DND-41 (cell line): ENCODE measurements around the gene MTMR2.
"Not testable (repeated sequence)": the region's sequence is repeated elsewhere in the genome, so short reads cannot be mapped to it uniquely, and the experiment has no call there.

Experiments used
- ATAC-seq: fragments of 200-7000 bp; cut with Tn5 transposase; 3 replicates; pipeline ENCODE4 v1.9.1; 2021; ENCODE audit warnings: low read depth; ENCODE audit not compliant: insufficient read depth
- DNase-seq: peaks from one replicate; pipeline ENCODE4 v3.0.0-alpha.2; 2020
- H2AFZ ChIP-seq: 2 replicates; pipeline ENCODE4 v1.6.0; 2012; ENCODE audit warnings: low read depth, low read length
- H3K27ac ChIP-seq: 2 replicates; pipeline ENCODE4 v1.5.1; 2012; ENCODE audit warnings: low read length, inconsistent platforms
- H3K27me3 ChIP-seq: fragments of 200-600 bp; sonication (generic); 2 replicates; pipeline ENCODE4 v1.6.0; 2012; ENCODE audit warnings: low read length, mild to moderate bottlenecking, inconsistent platforms; ENCODE audit not compliant: insufficient read depth, poor library complexity
- H3K36me3 ChIP-seq: 2 replicates; pipeline ENCODE4 v1.5.1; 2012; ENCODE audit warnings: low read length, inconsistent platforms; ENCODE audit not compliant: insufficient read depth
- H3K4me1 ChIP-seq: 2 replicates; pipeline ENCODE4 v1.5.1; 2012; ENCODE audit warnings: mild to moderate bottlenecking, low read length; ENCODE audit not compliant: insufficient read depth
- H3K4me2 ChIP-seq: 2 replicates; pipeline ENCODE4 v1.6.0; 2012; ENCODE audit warnings: mild to moderate bottlenecking, moderate library complexity, low read length, inconsistent platforms; ENCODE audit not compliant: insufficient read depth
- H3K4me3 ChIP-seq, 2 experiments: fragments of 200-600 bp in 1 of 2; shearing (Covaris generic) in 1 of 2; 2 replicates each; pipeline ENCODE4 v1.5.1; 2012 to 2016; ENCODE audit warnings: inconsistent platforms in 2 of 2, low read length in 2 of 2, mild to moderate bottlenecking in 2 of 2, low read depth in 1 of 2, moderate library complexity in 1 of 2
- H3K79me2 ChIP-seq: 2 replicates; pipeline ENCODE4 v1.6.0; 2012; ENCODE audit warnings: low read length, inconsistent platforms; ENCODE audit not compliant: insufficient read depth
- H3K9ac ChIP-seq: 2 replicates; pipeline ENCODE4 v1.6.0; 2012; ENCODE audit warnings: low read depth, mild to moderate bottlenecking, inconsistent platforms, low read length, moderate library complexity
- H3K9me3 ChIP-seq: 2 replicates; pipeline ENCODE4 v1.5.1; 2012; ENCODE audit warnings: low read length, moderate library complexity, mild to moderate bottlenecking, inconsistent platforms; ENCODE audit not compliant: insufficient read depth, severe bottlenecking
- H4K20me1 ChIP-seq: 2 replicates; pipeline ENCODE4 v1.6.0; 2012; ENCODE audit warnings: low read length; ENCODE audit not compliant: insufficient read depth
- CTCF ChIP-seq: IDR thresholded peaks from 2 replicates; pipeline ENCODE4 v1.5.1; 2012; ENCODE audit warnings: borderline replicate concordance, low read length, moderate library complexity, mild to moderate bottlenecking; ENCODE audit not compliant: poor library complexity, severe bottlenecking; ENCODE audit errors: extremely low read depth
- EZH2 ChIP-seq: IDR thresholded peaks from 3 replicates; pipeline ENCODE4 v1.6.1; 2012; ENCODE audit warnings: borderline replicate concordance, low read depth, mild to moderate bottlenecking, moderate library complexity, low read length, inconsistent platforms; ENCODE audit not compliant: severe bottlenecking

MTMR2 gene

GRCh38 chr11:95821640-95822039, 102.3 kb downstream of the MTMR2 start:
- H3K27me3 ChIP-seq = no peaks in the 10 kb centered on the region
- TF ChIP-seq CTCF (no peak), EZH2 (no peak)
- H3K4me1 ChIP-seq = no peaks in the 10 kb centered on the region
- H3K9me3 ChIP-seq = no peaks in the 10 kb centered on the region
- DNase-seq (no peak), ATAC-seq (no peak)
- no peak overlapping the region for H2AFZ ChIP-seq
- H3K4me3 ChIP-seq = no peak overlapping the region
- H3K9ac ChIP-seq = no peak overlapping the region
- no peaks in the 10 kb centered on the region for H3K79me2 ChIP-seq
- no peak overlapping the region for H3K27ac ChIP-seq
- no peak overlapping the region for H3K4me2 ChIP-seq
- H4K20me1 ChIP-seq = no peaks in the 10 kb centered on the region
- peaks cover 85% of the 10 kb centered on the region for H3K36me3 ChIP-seq

GRCh38 chr11:95816037-95816436, 107.9 kb downstream of the MTMR2 start:
- no peak overlapping the region for H3K4me3 ChIP-seq
- ATAC-seq (no peak), DNase-seq (no peak)
- H2AFZ ChIP-seq = no peak overlapping the region
- no peaks in the 10 kb centered on the region for H4K20me1 ChIP-seq
- H3K9ac ChIP-seq = no peak overlapping the region
- H3K27ac ChIP-seq = no peak overlapping the region
- no peaks in the 10 kb centered on the region for H3K4me1 ChIP-seq
- H3K4me2 ChIP-seq = no peak overlapping the region
- TF ChIP-seq CTCF (no peak), EZH2 (no peak)
- H3K36me3 ChIP-seq = peaks cover 70% of the 10 kb centered on the region
- H3K9me3 ChIP-seq = no peaks in the 10 kb centered on the region
- H3K27me3 ChIP-seq = no peaks in the 10 kb centered on the region
- H3K79me2 ChIP-seq = 0 out of 2 replicates have a peak, but pooled peaks cover 2% of the 10 kb centered on the region

GRCh38 chr11:95811052-95811451, 112.9 kb downstream of the MTMR2 start:
- H3K27ac ChIP-seq, ATAC-seq, H2AFZ ChIP-seq, H3K27me3 ChIP-seq, H3K79me2 ChIP-seq, H3K9ac ChIP-seq, DNase-seq, H4K20me1 ChIP-seq, H3K4me2 ChIP-seq, H3K4me1 ChIP-seq, H3K9me3 ChIP-seq, H3K4me3 ChIP-seq: not testable (repeated sequence)
- H3K36me3 ChIP-seq = peaks cover 39% of the 10 kb centered on the region

- H4K20me1 ChIP-seq, H3K4me2 ChIP-seq, ATAC-seq, H3K79me2 ChIP-seq, H3K4me3 ChIP-seq, H2AFZ ChIP-seq, H3K4me1 ChIP-seq, H3K27ac ChIP-seq, H3K27me3 ChIP-seq, DNase-seq, H3K9ac ChIP-seq, H3K9me3 ChIP-seq: not testable (repeated sequence)
- peaks cover 46% of the 10 kb centered on the region for H3K36me3 ChIP-seq
Observed at GRCh38 chr11:95806464-95806863, 117.4 kb downstream of the MTMR2 start.

GRCh38 chr11:95805869-95806268, 118.0 kb downstream of the MTMR2 start:
- Histone ChIP-seq H3K27ac (no peak overlapping the region), H3K9ac (no peak overlapping the region), H3K4me1 (no peaks in the 10 kb centered on the region), H3K4me2 (no peak overlapping the region), H3K9me3 (no peaks in the 10 kb centered on the region), H3K4me3 (no peak overlapping the region), H3K27me3 (no peaks in the 10 kb centered on the region), H2AFZ (no peak overlapping the region), H3K36me3 (peaks cover 52% of the 10 kb centered on the region), H4K20me1 (no peaks in the 10 kb centered on the region), H3K79me2 (peaks cover 4% of the 10 kb centered on the region; the same call in 1 of the 2 replicates)
- no peak for ATAC-seq
- DNase-seq = no peak
- TF ChIP-seq EZH2 (no peak), CTCF (no peak)
